GM21786 (cell line): ENCODE measurements around the gene RPS6KB2.
"Not testable (repeated sequence)": the region's sequence is repeated elsewhere in the genome, so short reads cannot be mapped to it uniquely, and the experiment has no call there.

Source experiments
- ATAC-seq: cut with Tn5 transposase; IDR thresholded peaks from one replicate; pipeline ENCODE4 v1.9.1; 2021; ENCODE audit not compliant: unreplicated experiment

Gene RPS6KB2

DNA sequence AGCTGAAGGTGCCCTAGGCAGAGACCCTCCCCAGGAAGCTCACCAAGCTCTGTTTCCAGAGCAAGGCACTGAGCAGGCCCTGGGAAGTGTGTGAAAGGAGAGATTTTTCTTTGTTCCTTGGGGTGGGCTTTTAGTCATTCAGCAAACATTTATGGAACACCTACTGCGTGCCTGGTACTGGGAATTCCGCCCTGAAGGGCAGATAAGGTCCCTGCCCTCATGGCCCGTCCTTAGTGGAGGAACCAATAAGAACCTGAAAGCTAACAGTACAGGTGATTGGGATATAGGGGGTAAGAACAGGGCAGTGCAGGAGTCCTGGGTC lies 36.9 kb downstream of the RPS6KB2 start:
- no peak for ATAC-seq

DNA sequence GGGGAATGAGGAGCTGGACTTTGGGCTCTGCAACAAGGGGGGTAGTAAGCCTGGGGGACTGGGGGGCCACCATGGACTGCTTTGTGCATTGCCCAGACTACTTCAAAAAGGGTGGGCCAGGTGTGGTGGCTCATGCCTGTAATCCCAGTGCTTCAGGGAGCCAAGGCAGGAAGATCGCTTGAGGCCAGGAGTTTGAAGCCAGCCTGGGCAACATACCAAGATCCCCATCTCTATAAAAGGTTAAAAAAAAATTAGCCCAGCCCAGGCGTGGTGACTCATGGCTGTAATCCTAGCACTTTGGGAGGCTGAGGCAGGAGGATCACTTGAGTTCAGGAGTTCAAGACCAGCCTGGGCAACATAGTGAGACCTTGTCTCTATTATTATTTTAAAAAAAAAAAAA lies 37.2 kb downstream of the RPS6KB2 start:
- ATAC-seq = not testable (repeated sequence)

DNA sequence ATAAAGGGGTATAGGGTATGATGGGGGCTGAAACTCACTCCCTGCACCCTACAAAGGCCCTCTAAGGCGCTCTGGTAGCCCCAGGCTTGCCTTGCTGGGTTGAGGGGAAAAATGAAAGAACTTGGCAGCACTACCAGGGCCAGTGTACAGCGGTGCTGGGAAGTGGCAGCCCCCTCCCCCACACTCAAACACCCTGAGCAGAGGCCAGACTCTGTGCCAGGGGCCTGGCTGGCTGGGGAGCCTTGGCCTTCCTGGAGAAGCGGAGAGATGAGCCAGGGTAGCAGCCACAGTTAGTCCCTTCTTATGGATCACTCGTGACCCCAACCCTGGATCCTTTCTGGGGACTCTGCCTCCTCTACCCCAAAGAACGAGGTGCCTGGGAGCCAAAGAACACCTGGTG lies 38.1 kb downstream of the RPS6KB2 start:
- no peak for ATAC-seq

DNA sequence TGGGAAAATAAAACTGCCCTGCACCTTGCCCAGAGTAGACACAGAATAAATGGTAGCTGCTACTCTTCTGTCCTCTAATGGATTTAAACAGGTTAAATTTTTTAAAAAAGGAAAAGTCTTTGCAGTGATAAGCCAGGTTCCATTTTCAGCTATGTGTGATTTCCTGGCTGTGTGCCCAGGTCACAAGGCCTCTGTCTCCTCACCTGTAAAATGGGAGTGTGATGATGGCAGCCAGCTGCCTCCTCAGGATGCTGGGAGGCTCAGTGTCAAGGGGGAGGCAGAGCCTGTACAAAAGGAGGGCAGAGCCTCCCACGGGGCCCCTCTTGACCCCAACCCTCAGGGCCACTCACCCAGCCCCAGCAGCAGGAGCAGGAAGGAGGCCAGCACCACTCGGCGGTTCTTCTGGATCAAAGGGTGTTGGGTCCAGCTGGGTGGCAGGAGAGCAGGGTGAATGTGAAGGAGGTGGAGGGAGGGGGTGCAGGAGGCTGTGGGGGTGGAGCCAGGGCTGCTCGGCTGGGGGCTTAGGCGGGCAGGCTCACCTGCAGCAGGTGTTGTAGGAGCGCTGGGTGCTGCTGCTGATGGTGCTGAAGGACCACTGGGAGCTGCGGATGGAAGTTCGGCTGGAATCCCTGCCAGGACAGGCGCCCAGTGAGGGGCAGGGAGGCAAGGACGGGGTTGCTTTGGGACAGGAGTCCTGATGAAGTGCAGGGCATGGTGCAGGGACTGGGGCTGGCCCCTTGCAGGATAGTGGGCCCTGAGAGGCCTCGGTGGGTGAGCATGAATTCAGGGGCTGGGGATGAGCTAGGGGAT lies 38.9 kb downstream of the RPS6KB2 start:
- ATAC-seq = no peak

DNA sequence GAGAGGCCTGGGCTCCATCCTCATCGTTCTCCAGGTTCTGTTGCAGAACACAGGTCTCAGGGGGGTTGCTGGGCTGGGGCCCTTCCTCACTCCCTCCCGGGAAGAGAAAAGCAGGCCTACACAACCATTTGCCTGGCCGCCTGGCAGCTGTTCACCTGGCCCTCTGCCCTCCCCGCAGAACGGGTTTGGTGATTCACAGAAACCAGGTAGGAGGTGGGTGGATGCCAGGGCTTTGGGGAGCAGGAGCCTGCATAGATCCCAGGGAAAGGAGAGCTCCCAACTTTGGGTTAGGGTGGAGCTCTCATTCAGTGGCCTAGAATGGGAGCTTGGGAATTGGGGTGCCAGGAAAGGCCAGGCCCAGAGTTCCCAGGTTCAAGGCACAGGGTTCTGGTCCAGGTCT lies 39.8 kb downstream of the RPS6KB2 start:
- no peak for ATAC-seq

DNA sequence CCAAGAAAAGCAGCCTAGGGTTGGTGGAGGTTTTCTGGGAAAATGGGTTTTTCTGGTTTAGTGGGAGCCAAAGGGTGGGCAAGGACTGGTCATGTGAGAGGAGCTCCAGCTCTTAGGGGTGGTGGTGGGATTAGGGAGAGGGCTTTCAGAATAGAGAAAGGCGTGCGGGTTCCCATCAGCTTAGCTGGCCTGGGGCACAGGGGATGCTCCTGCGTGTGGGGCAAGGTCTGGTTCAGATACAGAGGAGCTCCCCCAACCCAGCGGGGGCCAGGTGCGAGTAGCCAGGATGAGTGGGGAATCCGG lies 40.1 kb downstream of the RPS6KB2 start:
- no peak for ATAC-seq

DNA sequence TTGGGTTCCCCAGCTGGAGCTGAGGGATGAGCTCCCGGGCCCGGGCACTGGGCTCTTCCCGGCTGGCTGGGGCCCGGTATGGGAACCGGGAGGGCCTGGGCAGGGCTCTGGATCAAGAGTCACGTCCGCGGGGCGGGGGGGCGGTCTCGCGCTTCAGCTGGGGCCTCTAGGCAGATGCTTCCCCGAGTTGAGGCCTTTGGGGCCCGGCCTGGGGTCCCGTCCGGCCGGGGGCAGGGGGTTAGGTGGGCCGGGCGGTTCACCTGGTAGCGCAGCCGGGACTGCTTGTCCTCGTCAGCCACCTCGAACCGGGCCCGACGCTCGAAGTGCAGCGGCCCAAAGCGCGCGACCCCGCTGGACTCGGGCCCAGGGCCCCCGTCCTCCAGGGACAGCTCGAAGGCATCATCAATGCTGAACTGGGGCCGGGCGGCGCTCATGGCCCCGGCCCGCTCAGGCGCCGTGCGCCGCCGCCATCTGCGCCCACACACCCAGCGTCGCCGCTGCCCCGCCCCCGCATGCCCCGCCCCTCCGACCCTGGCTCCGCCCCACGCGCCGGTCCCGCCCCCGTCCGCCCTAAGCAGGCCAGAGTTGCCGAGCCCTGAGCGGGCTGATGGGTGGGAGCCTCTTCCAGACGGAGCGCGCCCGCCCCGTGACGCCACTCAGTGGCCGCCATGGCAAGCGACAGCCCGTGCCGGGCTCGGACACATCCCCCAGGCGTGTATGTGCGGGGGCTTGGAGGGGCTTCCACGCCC lies 40.6 kb downstream of the RPS6KB2 start, which contains the start of gene TMEM134:
TMEM134 (minus strand) TSS at position 493 of the 749 bp plus-strand sequence; CDS start at position 434, 59 bp downstream.
- peak; percentile 55 for ATAC-seq

DNA sequence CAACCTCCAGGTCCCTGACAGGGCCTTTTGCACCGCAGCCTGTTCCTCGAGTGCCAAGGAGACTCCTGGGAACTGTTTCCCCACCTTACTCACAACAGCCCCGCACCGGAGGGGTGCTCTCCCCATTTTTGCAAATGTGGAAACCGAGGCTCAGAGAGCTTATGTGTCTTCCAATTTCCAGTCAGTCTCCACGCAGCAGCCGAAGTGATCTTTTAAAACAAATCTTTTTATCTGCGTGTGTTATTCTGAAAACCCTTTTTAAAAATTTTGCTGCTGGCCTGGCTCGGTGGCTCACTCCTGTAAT lies 41.2 kb downstream of the RPS6KB2 start:
- ATAC-seq = no peak

DNA sequence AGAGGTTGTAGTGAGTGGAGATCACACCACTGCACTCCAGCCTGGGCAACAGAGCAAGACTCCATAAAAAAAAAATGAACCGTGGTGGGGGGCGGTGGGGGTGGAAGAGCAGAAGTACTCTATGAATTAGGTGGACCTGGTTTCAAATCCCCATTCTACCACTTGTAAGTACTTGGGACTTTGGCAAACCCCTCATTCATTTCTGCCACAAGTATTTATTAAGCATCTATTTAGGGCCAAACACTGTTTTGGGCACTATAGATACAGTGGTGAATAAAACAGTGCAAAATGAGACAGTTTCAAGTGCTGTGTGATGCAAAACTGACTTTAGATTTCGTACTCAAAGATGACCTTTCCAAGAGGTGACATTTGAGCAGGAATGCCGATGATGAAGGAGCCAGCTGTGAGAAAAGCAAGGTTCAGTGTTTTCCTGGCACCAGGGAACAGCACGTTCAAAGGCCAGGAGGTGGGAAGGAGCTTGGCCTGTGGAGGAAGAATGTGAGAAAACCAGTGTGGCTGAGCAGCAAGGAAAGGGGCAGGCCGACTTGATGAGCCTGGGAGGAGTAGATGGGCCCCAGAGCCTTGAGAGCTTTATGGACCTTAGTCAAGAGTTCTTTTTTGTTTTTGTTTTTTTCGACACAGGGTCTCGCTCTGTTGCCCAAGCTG lies 42.2 kb downstream of the RPS6KB2 start:
- ATAC-seq = no peak

DNA sequence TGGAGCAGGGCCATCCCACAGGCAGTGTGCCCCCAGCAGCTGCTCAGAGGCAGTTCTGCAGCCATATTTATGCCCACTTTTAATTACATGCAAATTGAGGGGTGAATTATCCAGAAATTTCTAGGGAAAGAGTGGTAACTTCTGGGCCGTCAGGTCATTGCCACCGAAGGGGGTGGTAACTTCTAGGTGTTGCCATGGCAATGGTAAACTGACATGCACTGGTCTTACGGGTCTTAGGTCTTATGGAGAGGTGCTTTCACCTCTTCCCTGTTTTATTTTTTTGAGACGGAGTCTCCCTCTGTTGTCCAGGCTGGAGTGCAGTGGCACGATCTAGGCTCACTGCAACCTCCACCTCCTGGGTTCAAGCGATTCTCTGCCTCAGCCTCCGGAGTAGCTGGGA lies 44.6 kb downstream of the RPS6KB2 start:
- ATAC-seq = no peak

DNA sequence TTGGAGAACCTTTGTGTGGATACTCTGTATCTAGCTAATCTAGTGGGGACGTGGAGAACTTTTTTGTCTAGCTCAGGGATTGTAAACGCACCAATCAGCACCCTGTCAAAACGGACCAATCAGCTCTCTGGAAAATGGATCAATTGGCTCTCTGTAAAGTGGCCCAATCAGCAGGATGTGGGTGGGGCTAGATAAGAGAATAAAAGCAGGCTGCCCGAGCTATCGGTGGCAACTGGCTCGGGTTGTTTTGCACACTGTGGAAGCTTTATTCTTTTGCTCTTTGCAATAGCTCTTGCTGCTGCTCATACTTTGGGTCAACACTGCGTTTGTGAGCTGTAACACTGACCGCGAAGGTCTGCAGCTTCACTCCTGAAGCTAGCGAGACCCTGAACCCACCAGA lies 48.4 kb downstream of the RPS6KB2 start:
- not testable (repeated sequence) for ATAC-seq

DNA sequence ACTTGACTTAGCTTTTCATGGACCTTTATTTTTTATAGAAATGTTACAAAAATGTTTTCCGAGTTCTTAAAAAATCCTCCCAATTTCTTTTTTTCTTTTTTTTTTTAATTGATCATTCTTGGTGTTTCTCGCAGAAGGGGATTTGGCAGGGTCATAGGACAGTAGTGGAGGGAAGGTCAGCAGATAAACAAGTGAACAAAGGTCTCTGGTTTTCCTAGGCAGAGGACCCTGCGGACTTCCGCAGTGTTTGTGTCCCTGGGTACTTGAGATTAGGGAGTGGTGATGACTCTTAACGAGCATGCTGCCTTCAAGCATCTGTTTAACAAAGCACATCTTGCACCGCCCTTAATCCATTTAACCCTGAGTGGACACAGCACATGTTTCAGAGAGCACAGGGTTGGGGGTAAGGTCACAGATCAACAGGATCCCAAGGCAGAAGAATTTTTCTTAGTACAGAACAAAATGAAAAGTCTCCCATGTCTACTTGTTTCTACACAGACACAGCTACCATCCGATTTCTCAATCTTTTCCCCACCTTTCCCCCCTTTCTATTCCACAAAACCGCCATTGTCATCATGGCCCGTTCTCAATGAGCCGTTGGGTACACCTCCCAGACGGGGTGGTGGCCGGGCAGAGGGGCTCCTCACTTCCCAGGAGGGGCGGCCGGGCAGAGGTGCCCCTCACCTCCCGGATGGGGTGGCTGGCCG lies 49.2 kb downstream of the RPS6KB2 start:
- ATAC-seq = not testable (repeated sequence)

DNA sequence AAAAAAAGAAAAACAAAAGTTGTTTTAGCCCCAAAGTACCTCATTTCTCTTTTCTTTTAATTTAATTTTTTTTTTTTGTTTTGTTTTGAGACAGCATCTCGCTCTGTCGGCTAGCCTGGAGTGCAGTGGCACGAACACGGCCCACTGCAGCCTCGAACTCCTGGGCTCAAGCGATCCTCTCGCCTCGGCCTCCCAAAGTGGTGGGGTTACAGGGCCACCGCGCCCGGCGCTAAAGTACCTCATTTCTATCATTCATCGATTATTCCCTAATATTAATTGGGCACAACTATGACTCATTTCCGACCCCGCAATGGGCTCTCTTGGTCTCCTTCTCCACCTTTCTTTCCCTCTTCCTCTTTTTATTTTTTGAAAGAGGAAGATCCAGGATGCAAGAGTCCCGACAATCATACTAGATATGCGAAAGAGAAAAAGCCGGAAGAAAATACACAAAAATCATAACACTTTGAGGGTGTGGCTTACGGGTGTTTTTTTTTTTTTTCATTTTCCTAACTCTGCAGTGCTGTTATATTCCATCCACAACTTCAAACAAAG lies 54.1 kb downstream of the RPS6KB2 start:
- ATAC-seq = no peak

DNA sequence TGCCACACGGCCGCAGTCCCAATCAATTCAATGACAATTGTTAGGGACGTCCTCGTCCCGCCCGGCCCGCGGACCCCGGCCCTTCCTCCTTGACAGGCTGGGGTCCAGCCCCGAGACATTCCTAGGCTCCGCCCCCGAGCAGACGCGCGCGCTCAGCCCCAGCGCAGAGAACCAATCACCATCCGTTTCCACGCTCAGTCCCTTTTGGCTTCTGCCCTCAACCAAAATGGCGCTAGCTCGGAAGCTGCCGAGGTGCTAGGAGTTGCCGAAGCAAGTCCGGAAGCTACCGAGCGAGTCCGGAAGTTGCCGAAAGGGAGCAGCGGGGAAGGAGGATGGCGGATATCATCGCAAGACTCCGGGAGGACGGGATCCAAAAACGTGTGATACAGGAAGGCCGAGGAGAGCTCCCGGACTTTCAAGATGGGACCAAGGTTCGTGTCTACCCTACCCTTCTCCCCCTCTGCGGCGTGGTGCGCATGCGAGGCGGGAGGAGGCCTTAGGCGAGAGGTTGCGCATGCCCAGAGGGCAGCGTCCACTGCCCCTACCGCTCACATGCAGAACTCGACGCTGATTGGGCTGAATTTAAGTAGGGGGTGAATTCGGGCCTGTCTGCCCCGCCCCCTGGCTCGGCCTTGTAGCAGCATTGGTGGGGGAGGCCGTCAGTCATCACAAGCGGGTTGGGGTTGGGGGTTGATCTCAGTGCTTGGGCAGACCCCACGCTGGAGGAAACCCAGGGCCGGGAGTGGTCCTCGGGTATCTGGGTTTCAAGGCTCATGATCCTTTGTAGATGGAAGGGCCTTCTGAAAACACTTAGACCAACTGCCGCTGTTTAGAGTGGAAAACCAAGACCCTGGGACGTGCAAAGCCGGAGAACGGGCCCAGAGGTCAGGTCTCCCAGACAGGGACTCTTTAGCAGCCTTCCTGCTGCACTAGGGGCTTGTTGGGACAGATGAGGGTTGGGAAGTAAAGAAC lies 54.8 kb downstream of the RPS6KB2 start, which contains the start of gene AIP:
AIP (plus strand) TSS at position 200 of the 972 bp plus-strand sequence; CDS start at position 333, 133 bp downstream.
- peak; percentile 50 for ATAC-seq

DNA sequence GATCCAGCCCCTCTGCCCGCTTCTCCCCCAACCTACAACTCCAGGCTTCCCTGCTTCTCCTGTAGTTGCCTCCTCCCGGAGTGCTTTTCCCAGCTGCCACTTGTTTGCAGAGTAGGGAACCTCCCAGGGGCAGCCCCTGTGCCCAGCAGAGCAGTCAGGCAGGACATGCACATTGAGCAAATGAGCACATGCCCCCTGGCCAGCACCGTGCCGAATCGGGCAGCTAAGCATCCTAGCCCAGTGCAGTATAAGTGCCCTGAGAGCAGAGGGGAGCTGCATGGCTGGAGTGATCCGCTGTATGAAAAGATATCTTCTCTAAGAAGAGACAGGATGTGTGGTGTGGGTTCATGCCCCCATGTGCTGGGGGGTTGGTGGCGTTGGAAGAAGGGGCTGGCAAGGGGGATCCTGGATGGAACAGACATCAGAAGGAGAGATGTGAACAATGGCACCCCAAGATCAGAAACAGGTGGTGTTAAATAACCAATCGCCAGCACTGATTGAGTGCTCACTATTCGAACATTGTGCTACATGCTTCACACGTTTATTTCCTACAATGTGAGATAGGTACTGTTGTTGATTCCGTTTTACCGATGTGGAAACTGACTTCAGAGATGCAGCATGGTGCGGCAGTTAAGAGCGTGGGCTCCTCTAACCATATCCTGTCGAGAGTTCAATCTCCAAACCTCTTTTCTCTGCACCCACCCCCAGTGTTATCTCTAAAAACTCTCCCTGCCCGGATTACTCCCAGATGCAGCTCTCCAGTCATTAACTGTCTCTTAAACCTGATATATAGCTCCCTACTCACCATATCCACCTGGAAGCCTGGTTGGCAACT lies 55.8 kb downstream of the RPS6KB2 start:
- no peak for ATAC-seq

DNA sequence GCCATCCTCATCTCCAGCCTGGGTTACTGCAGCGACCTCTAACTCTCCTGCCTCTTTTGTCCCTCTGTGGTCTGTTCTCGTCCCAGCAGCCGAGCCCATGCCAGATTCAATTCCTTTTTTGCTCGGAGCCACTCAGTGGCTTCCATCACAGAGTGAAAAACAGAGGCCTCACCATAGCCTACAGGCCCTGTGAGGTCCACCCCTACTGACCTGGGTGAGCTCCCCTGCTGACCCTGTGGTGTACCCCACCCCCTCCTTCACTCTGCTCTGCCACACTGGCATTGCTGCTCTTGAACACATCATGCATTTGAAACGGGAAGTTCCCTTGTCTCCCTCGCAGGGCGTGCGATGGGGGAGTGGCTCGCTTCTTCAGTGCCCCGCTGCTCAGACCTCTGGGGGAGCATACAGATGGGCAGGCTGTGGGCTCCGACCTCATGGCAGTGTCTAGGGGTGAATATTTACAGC lies 56.6 kb downstream of the RPS6KB2 start:
- ATAC-seq = no peak
